SIG-M5 treated with dmso at 0.1 percent for 504 hours (cell line): Measurements from ENCODE around the gene SERPINH1.
"Not testable (repeated sequence)": the region's sequence is repeated elsewhere in the genome, so short reads cannot be mapped to it uniquely, and the experiment has no call there.

ENCODE experiments used
- DNase-seq: peaks from one replicate; lab custom pipeline; 2025; ENCODE audit not compliant: unreplicated experiment; lab: John Stamatoyannopoulos, UW

The SERPINH1 gene

DNA sequence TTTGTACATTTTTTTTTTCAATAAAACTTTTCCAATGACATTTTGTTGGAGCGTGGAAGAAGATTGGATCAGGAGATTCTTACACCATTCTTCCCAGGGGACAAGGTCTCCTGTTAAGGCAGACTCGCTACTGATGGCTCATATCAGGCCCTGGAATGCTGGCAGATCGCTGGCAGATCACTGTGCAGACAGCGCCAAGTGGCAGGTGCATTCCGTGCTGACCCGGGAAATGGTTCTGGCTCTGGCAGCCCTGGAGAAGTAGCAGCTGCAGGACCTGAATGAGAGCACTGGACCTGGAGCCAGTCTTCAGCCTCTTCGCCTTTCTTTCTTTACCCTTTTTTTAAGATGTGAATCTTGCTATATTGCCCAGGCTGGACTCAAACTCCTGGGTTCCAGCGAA, 10.7 kb downstream of the SERPINH1 start:
- no peak for DNase-seq

DNA sequence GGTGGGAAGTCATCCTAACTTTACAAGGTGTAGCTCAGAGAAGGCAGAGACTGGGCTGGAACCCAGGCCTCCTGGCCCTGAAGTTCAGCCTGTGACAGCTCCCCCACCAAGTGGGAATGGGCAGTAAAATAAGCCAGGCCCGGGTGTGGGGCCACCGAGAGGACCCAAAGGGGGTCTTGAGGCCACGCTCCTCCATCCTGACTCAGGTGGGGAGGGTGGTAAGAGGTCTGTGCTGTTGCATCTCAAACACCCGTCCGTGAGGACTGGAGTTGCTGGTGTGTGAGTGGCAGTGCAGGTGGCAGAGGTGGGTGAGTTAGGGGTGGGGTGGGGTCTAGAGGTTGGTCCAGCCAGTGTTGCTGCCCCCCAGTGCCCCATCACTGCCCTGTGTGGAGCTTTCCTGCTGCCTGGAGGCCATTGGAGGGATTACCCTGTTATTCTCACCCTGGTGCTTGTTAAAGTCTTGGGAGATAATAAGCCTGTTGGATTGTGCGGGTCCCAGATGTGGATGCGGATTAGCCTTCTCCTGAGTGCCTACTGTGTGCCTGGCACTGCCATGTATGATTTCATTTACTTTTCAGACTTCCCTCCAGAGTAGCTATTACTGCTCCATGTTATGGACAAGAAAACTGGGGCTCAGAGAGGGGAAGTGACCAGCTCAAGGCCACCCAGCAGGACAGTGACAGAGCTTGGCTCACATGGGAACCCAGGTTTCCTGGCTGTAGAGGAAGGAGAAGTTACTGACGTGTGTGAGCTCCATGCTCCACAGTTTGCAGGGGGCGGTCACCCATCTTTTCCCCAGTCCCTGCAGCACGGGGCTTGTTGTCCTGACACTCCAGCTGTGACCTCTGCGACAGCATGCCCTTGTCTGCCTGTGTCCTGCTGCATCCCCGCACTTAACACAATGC, 12.9 kb downstream of the SERPINH1 start:
- DNase-seq = no peak

DNA sequence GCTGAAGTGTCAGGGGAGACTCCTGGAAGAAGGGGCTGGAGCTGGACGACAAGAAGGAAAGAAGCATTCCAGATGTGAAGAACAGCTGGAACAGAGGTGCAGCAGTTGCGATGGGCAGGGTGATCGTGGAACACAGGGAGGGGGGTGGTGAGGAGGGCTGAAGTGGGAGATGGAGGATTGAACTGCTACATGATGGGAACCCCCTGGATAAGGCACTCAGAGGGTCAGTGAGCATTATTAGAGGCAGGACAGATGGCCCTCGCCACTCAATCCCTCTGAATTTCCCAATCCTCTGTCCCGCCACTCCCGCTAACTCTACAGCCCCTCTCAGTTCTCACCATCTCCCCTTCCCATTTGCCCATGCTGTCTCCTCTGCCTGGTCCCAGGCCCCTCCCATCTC, 14.0 kb downstream of the SERPINH1 start:
- no peak for DNase-seq

DNA sequence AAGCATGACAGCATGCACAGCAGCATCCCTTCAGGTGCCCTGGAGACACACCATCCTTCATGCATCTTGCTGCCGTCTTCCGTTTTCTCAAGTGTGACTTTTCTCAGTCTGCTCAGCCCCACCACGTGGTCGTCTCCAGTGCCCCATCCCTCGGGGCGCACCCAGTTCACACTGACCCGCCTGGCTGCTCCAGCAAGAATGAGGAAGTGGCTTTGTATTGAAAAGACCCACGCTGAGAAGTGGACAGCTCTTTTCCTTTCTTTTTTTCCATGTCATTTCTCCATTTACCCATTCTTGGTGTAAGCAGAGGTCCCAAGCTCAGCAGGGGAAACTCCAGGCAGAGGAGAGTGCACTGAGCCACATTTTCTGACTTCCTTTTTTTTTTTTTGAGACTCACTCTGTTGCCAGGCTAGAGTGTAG, 14.5 kb downstream of the SERPINH1 start:
- DNase-seq = peak; percentile 62

DNA sequence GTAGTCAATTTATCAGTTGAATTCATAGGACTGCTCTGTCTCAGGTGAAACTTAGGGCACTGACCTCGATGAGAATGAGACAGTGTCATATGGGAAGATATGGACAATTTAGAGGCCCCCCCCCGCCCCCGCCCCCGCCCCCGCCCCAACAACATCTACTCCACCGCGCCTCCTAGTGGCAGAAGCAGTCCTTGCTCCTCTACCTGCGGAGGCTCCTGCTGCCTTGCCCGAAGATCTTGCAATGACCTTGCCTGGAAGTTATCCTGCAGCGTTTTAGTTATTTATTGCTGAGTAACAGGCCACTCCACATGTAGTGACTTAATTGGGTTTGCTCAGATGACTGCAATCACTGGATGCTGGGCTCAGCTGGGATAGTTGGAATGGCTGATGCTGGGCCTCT, 15.2 kb downstream of the SERPINH1 start:
- no peak for DNase-seq

DNA sequence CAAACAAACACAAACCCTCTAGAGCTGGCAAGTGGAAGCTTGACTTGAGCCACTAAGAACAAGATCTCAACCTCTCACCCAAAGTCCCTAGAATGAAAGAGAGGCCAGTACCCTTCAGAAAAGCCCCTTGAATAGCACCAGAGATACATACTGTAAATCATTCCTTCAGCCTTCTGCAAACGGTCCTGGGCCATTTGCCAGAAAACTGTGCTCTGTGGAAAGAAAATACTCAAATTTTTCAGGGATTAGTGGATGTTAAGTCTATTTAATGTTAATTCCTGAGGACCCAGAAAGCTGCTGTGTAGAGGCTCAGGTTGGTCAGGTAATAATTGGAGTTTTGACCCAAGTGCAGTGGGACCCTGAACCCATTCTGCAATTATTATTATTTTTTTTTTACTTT, 16.9 kb downstream of the SERPINH1 start:
- DNase-seq = no peak

DNA sequence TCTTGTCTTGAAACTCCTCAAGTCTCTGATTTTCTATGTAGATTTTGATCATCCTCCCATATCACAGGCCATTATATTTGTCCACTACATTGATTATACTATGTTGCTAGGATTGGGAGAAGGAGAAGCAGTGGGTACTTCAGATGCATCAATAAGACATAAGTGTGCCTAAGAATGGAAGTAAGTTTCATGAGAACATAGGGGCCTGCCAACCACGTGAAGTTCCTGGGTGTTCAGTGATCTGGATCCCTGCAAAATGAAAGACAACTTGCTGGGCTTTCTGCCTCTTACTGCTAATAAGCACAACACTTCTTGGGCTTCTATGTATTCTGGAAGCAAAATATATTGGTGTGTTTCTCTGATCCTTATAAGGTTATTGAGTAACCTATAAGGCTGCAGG, 17.8 kb downstream of the SERPINH1 start:
- no peak for DNase-seq

DNA sequence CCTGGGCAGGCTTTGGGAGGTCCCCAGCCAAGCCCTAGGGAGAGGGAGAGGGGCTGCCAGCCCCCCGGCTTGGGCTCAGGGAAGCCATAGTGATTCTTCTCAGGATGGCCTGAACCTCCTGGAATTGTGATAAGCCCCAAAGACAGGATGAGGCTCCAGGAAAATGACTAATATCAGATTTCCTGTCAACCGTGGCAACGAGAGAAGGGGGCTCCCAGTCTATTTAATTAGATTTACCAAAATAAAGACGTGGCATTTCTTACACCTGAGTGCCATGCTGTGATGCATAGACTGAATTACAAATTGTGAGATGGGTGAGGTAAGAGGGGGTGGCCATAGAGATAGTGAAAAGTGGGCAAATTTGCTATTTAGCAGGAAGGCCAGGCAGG, 20.4 kb downstream of the SERPINH1 start:
- no peak for DNase-seq

DNA sequence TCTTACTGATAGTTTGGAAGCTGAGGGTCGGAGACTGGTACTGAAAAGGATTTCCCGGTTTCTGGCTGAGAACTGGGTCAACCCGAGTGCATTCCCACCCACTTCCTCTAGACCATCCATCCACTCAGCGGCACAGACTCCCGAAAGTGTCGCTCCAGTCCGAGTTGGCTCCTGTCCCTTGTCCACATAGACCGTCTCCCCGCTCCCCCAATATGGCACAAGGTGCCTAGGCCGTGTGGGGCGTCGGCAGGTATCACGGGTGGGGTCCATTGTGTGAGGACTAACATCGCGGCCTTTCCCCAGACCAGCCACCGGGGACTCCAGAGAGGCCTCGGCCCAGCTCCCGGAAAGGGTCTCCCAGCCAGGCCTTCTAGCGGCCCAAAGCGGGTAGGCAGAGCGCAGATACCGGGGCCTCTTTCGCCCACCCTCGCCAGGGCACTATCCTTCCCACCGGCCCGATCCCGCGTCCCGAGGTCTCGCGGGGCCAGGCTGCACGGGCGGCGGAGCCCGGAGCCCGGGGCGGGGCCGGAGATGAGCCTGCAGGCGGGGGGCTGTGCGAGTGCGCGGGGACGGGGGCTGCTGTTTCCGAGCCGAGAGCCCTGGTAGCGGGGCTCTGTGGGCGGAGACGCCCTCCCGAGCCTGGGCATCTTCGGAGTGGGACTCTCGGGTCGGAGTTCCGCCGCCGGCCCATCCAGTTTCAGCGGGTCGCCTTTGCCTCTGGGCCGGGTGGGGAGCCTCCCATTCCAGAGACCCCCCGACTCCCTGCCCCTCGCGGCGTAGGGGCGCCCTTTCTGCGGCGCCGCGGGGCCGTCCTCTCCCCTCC, 21.1 kb downstream of the SERPINH1 start:
- no peak for DNase-seq

DNA sequence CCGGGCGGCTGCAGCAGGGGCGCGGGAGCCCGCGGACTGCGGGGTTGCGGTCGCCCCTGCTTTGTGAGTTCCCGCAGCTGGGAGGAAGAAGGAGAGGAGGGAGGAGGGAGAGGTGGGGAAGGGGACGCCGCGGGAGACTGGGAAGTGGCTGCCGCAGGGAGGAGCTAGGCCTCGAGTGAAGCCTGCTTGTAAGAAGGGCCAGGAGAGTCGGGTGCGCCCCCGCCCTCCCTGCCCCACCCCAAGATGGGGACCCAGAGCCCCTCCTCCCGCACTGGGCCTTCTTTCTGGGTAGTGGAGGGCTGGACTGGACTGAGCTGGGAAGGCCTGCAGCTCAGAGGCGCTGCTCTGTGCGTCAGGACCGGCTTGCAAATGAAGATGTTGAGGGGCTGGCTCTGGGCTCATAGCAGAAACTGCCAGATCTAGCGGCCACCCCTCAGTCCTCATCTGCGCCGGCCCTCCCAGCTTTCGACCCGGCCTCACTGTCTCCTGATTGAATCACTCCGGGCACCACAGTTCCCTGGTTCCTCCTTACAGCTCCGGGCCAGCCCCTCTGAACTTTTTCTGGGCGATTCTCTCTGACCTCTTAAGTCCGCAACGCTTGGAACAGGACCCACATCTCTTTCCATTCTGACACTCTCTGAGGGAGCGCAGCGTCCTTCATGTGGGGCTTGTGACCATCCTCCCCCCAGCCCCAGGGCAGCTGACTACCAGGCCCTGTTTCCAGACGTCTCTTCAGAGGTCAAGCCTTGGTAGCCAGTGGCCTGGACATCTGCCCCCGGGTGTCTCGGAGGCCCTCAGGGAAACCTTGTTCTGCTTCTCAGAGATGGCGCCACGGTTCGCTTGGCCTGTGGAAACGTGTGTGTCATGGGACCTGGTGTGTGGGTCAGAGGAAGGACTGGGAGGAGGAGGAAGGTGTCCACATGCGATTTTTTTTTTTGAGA, 21.9 kb downstream of the SERPINH1 start:
- DNase-seq = no peak

DNA sequence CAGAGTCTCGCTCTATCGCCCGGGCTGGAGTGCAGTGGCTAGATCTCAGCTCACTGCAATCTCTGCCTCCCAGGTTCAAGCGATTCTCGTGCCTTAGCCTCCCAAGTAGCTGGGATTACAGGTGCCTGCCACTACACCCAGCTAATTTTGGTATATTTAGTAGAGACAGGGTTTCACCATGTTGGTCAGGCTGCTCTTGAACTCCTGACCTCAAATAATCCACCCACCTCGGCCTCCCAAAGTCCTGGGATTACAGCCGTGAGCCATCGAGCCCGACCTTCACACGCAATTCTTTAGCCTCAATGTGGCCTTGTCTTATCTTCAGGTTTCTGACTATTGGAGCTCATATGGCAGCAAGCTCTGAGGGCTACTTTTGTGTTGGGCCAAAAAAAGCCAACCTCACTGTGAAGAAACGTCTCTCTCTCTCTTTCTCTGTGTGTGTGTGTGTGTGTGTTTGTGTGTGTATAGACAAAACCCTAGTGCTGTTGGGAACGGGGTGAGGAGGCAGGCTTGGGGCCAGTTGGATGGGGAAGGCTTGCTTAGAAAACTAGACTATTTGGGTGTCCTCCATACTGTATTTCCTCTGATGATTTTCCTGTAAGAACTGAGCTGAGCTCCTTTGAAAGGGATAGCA, 22.7 kb downstream of the SERPINH1 start:
- DNase-seq = not testable (repeated sequence)

DNA sequence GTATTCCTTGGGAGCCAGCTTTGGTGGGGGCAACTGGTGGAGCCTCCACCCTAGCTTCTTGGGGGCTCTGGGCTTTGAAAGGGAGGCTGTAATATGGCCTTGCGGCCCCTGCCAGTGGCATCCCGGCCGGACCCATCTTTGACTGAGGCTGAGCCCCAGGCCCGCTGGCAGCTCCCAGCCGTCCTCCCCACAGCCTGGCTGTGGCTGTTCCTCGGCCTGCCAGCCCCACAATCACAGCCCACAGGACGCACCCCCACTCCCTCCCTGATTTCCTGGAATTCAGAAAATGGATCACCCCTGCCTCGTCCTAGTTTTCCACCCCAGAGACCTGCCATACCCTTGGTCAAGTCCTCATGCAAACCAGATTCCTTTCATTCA, 23.2 kb downstream of the SERPINH1 start:
- no peak for DNase-seq

DNA sequence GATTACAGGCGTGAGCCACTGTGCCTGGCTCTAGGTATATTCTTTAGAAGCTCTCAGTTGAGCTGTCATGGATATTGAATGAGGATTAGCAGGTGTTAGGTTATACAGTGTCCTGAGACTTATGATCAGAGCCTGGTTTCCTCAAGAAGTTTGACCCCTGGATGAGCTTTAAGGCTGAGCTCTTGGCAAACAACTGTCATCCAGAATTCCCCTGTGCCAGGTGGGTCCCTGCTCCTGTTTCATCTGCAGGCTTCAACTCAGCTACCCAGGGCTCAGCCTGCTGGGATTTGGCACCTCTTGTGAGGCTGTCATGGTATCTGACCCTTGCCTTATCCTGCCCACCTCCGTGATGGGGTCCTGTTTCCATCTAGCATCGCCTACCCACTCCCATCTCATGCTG, 24.3 kb downstream of the SERPINH1 start:
- DNase-seq = no peak

DNA sequence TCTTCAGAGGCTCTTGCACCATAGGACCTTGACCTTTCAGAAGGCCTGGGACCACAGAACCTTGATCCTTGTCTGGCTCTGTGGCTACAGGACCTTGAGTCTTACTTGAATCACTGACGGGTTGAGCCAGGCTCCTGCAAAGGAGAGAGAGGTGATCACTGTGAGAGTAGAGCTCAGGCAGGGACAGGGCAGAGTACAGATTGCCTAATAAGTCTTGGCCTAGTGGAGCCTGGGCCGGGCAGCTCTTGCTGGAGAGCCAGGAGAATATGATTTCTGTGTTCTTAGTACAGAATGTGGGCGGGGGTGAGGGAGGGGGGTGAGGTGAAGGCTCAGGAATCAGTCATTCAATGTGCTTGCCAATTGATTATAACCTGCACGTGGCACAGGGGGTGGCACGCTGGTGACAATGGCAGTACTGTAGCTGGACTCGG, 26.0 kb downstream of the SERPINH1 start:
- no peak for DNase-seq

DNA sequence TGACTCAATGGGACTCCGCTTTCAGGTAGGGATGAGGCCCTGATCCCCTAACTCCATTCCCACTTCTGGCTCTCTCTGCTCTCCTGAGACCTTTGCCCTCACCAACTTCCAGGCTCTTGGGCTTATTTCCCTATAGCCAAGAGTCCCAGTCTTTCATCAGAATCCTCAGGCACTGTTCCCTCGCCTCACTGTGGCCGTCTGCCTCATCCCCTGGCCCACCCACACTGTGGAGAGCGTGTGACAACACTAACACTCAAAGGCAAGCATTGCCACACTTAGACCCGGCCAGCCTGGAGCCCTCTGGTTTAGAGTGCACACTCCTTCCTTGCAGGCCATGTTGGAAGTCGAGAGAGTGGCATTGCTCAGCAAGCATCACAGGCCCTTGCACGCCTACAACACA, 27.0 kb downstream of the SERPINH1 start:
- no peak for DNase-seq

DNA sequence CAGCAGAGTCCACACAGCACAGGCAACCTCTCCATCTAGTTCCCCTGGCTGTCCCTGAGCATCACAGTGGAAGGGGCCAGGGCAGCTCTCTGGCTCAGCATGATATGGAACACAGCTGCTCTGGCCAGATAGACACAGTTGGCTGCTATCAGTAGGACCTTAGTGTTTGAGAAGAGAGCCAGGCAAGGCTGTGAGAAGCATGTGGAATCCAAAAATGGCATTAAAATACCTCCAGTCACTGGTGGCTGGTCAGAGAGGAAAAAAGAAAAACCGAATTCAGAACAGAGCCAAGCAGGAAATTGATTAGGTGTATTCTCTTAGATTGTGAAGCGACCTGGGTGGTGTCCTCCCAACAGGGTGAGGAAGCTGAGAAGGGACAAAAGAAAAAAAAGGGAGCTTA, 27.9 kb downstream of the SERPINH1 start:
- DNase-seq = no peak

DNA sequence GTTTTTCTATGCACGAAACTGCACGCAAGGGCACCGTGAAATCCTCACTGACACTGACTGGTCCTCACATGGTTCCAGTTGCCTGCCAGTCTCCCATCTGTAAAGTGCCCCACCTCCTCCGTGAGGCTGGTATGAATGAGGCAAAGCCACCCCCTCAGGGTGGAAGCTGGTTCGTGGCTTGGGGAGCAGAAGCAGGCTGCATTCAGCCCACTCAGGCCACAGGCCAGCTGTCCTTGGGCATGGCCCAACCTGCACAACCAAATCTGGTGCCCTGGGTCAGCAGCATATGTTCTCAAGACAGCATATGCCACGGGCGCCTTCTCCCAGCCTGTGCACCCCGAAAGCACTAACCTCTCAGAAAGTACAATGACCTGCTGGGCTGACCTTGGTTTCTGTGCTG, 29.3 kb downstream of the SERPINH1 start:
- no peak for DNase-seq

DNA sequence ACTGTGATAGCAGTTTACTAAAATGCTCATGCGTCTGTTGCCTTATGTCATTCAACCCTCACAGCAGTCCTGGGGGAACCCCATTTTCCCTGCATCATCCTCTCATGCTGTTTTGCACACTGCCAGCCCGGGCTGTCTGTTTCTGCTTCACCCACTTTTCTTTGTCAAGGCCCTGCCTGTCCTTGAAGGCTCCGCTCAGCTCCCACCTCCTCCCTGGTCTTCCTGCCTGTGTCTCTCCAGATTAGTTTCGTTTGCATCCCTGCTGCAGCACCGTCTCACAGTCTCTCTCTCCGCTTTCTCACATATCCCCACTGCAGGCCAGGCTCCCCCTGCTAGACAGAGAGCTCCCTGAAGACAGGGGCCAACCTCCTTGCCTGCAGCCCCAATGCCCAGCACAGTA, 29.9 kb downstream of the SERPINH1 start:
- DNase-seq = no peak

DNA sequence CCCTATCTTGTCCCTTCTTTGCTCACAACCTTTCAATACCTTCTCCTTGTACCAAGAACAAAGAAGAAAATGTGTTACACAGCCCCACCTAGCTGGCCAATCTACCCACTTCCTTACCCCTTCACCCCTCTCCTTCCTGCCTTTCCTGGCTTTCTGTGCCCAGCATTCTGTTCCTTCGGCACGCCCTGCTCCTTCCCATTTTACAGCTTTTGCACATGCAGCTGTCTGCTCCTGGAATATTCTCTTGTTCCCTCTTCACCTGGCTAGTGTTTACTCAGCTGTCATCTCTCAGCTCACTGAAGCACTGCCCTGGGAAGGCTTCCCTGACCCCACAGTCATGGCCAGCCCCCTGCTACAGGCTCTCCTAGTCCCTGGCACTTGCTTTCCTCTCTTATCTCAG, 30.7 kb downstream of the SERPINH1 start:
- DNase-seq = no peak

DNA sequence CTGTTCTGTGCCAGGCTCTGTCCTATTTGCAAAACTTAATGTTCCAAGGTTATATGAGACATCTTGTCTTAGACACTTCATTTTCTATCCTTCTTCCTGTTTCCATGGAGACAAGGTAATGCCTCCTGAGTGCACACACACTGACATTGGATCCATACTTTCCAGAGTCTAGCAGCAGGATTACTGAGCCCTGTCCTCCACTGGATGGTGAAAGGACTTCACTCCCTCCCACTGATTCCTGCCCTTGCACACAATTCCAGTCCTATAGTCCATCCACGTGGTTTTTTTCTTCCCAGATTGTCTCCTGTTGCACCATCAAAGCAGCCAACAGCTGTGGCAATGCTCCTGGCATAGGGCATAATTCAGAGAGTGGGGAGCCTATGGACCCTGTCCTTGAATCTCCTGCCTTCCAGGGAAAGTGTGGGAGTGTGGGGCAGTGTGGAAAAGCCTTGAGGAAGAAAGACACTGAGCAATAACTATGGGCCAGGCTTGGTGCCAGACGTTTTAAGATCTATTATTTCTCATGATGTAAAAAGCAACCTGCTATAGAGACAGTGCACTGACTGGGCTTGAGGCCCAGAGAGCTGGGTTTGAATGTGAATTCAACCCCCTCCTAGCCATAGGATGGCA, 31.3 kb downstream of the SERPINH1 start:
- no peak for DNase-seq
